ENCODE measurements around the gene SPACA6. TPM values are rescaled to one million over a fixed set of nuclear protein-coding genes. Genes with fewer than 3 reads are reported as not detected.

Gene SPACA6
- total RNA-seq, 4 donors from 2014 or later = 11.8 to 37.8 (median 17.4) TPM

DNA sequence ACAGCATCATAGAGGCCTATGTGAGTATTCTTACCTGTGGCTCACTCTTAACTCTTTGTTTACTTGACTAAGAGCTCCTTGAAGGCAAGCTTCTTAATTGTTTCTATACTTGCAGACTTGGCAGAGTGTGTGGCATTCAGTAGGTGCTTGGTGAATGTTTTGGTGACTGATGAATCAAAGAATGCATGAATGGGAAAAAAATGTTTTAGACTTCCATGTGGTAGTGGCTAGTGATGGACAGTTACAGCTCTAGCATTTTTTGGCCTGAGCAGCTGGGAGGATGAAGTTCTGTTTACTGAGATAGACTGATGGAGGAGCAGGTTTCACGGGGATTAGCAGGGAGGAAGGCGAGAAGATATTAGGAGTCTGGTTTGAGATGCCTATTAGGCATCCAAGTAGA is 17.0 kb downstream of the SPACA6 start:
- Histone ChIP-seq H3K9me3 (no peaks in the 10 kb centered on the region), H3K27me3 (peaks cover 0 to 4% (median 0%) of the 10 kb centered on the region in 4 donors), H3K4me1 (peaks cover 4 to 13% (median 8%) of the 10 kb centered on the region in 4 donors), H3K27ac (replicated peaks in 1 of 4) (no peak overlapping the region), H3K36me3 (peaks cover 11 to 27% (median 20%) of the 10 kb centered on the region in 4 donors), H3K4me3 (no peak overlapping the region)
- WGBS = 48% methylated on average over 2 of the region's 2 CpGs
- TF ChIP-seq EP300 (IDR thresholded peaks at IDR 0.05) (no peak), POLR2AphosphoS5 (IDR thresholded peaks at IDR 0.05) (no peak)
- DNase-seq (ENCODE audit: extremely low spot score) = no peak
- intact Hi-C loops (cut with DNase I) = no loop called here

DNA sequence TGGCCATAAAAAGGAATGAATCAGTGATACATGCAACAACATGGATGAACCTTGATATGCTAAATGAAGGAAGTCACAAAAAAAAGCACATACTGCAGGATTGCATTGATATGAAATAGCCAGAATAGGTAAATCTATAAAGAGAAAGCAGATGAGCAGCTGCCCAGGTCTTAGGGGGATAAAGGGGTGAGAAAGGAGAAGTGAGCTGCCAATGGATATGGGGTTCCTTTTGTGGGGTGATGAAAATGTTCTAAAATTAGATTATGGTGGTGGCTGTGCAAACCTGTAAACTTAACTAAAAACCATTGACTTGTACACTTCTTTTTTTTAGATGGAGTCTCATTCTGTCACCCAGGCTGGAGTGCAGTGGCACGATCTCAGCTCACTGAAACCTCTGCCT is 18.6 kb downstream of the SPACA6 start:
- WGBS = 88% methylated on average over 1 of the region's 1 CpG
- H3K4me1 ChIP-seq = no peaks in the 10 kb centered on the region
- intact Hi-C loops (cut with DNase I) = no loop called here
- peaks cover 2 to 14% (median 5%) of the 10 kb centered on the region in 4 donors for H3K36me3 ChIP-seq
- no peak for TF ChIP-seq EP300 (IDR thresholded peaks at IDR 0.05)
- TF ChIP-seq, protein P1, sequence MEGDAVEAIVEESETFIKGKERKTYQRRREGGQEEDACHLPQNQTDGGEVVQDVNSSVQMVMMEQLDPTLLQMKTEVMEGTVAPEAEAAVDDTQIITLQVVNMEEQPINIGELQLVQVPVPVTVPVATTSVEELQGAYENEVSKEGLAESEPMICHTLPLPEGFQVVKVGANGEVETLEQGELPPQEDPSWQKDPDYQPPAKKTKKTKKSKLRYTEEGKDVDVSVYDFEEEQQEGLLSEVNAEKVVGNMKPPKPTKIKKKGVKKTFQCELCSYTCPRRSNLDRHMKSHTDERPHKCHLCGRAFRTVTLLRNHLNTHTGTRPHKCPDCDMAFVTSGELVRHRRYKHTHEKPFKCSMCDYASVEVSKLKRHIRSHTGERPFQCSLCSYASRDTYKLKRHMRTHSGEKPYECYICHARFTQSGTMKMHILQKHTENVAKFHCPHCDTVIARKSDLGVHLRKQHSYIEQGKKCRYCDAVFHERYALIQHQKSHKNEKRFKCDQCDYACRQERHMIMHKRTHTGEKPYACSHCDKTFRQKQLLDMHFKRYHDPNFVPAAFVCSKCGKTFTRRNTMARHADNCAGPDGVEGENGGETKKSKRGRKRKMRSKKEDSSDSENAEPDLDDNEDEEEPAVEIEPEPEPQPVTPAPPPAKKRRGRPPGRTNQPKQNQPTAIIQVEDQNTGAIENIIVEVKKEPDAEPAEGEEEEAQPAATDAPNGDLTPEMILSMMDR (IDR thresholded peaks at IDR 0.05) = no peak
- TF ChIP-seq POLR2AphosphoS5 (IDR thresholded peaks at IDR 0.05) = no peak
- TF ChIP-seq POLR2A (IDR thresholded peaks at IDR 0.05; ENCODE audit: low read depth) = no peak
- no peak for DNase-seq (ENCODE audit: extremely low spot score)
- no peaks in the 10 kb centered on the region for H3K9me3 ChIP-seq
- peaks cover 0 to 19% (median 0%) of the 10 kb centered on the region in 4 donors for H3K27me3 ChIP-seq
- H3K27ac ChIP-seq (replicated peaks in 1 of 4) = no peak overlapping the region
- no peak overlapping the region for H3K4me3 ChIP-seq

DNA sequence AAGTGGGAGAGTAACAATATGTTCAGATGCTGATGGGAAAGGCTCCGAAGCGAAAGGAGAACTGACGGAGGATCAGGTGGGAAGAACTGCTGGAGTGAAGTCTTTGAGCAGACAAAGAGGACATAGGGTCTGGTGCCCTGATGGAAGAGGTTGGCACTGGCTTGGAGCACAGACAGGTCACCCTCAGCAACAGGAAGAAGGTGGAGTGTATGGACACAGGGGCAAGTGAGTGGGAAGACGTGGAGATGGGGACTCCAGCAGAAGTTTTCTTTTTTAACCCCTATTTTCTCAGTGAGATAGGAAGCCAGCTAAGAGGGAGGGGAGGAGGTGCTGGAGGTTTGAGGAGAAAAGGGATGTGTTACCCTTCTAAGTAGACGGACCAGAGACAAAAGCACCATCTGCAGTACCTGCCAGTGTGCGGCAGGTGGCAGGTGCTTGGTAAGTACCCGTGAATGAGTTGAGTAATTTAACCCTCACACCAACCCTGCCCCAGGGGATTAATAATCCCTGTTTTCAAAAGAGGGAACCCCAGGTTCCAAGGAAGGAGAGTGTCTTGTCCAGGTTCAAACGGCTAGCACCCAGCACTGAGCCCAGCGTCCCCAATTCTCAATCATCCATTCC is 19.4 kb downstream of the SPACA6 start:
- intact Hi-C loops (cut with DNase I) = no loop called here
- H3K27ac ChIP-seq (replicated peaks in 1 of 4) = no peak overlapping the region
- no peak for DNase-seq (ENCODE audit: extremely low spot score)
- 38% methylated on average over 9 of the region's 9 CpGs for WGBS
- no peaks in the 10 kb centered on the region for H3K9me3 ChIP-seq
- TF ChIP-seq EP300 (IDR thresholded peaks at IDR 0.05) = no peak
- TF ChIP-seq, protein P1 (IDR thresholded peaks at IDR 0.05) = peak in 1 of 3 experiments; percentile 23
- peaks cover 0 to 26% (median 3%) of the 10 kb centered on the region in 4 donors for H3K27me3 ChIP-seq
- H3K36me3 ChIP-seq = peaks cover 0 to 5% (median under 1%) of the 10 kb centered on the region in 4 donors
- H3K4me3 ChIP-seq = no peak overlapping the region
- no peaks in the 10 kb centered on the region for H3K4me1 ChIP-seq

DNA sequence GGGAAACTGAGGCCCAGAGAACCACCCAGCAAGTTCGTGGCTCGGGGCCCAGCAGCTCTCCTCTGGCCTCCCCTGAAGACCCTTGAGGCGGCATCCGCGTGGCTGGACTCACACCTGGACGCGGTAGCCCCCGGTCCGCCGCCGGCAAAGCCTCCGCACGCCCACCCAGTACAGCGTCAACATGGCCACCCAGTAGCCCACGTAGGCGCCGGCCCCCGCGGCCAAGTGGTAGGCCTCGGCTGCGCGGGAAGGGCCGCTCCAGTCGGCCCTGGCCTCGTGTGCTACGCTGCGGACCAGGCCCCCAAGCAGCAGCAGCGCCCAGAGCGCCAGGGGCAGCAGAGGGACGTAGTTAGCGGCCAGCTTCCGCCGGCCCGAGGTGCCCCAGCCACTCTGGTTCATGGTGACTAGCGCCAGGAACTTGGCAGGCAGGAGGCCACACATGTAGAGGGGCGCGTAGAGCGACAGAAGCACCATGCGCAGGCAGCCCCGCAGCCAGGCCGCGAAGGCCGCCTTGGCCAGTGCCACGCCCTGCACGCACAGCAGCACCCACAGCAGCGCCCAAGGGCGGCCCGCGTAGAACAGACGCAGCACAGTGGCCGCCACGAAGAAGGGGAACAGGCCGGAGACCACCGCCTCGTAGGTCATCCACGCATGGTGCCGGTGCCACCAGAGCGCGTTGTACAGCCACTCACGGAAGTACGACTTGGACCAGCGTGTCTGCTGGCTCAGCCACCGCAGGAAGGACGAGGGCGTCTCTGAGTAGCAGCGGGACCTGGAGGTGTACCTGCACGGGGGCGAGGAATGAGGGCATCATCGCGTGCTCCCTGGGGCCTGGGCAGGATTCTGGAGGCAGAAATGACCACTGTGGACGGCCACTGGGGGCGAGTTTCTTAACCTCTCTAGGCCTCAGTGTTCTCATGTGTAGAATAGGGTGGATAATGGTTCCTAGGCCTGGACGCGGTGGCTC is 20.5 kb downstream of the SPACA6 start:
- Histone ChIP-seq H3K9me3 (no peaks in the 10 kb centered on the region), H3K36me3 (no peaks in the 10 kb centered on the region), H3K27me3 (peaks cover 0 to 35% (median 4%) of the 10 kb centered on the region in 4 donors), H3K4me3 (no peak overlapping the region), H3K27ac (replicated peaks in 1 of 4) (no peak overlapping the region), H3K4me1 (no peaks in the 10 kb centered on the region)
- WGBS = 92% methylated on average over 29 of the region's 74 CpGs
- DNase-seq (ENCODE audit: extremely low spot score) = no peak
- no peak for TF ChIP-seq POLR2A (IDR thresholded peaks at IDR 0.05; ENCODE audit: low read depth)
- TF ChIP-seq, protein P1 (IDR thresholded peaks at IDR 0.05) = no peak
- no peak for TF ChIP-seq EP300 (IDR thresholded peaks at IDR 0.05)
- TF ChIP-seq POLR2AphosphoS5 (IDR thresholded peaks at IDR 0.05) = no peak
- intact Hi-C loops (cut with DNase I) = no loop called here

DNA sequence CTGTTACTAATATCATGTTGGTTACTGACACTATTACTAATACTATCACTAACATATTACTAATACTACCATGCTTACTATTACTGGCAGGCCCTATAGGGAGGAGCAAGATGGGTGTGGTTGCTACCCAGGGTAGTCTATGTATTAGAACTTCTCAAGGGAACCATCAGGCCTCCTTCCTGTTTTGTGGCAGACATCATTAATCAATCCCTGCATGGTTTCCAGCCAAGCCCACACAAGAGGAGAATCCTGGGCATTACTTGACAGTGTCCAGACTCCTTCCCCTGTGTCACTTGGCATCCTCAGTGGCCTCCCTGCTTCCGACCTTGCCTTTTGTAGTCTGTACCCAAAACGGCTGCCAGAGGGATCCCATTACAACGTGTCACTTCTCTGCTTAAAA is 21.7 kb downstream of the SPACA6 start:
- H3K4me1 ChIP-seq = peaks cover 8 to 9% (median 9%) of the 10 kb centered on the region in 4 donors
- no peaks in the 10 kb centered on the region for H3K36me3 ChIP-seq
- no peak overlapping the region for H3K4me3 ChIP-seq
- intact Hi-C loops (cut with DNase I) = no loop called here
- H3K27ac ChIP-seq (replicated peaks in 1 of 4) = no peak overlapping the region
- no peaks in the 10 kb centered on the region for H3K9me3 ChIP-seq
- peaks cover 0 to 47% (median 13%) of the 10 kb centered on the region in 4 donors for H3K27me3 ChIP-seq
- no peak for DNase-seq (ENCODE audit: extremely low spot score)
- WGBS = 61% methylated on average over 3 of the region's 3 CpGs
- no peak for TF ChIP-seq POLR2A (IDR thresholded peaks at IDR 0.05; ENCODE audit: low read depth)
- no peak for TF ChIP-seq POLR2AphosphoS5 (IDR thresholded peaks at IDR 0.05)
- TF ChIP-seq, protein P1 (IDR thresholded peaks at IDR 0.05) = no peak
- TF ChIP-seq EP300 (IDR thresholded peaks at IDR 0.05) = no peak

Measured in esophagus muscularis mucosa (tissue), 4 donors.